ENCODE measurements around the gene FAM204A. TPM values are rescaled to one million over a fixed set of nuclear protein-coding genes. Genes with fewer than 3 reads are reported as not detected.
A peak's percentile ranks its signal among the peaks of the same experiment; 100 is the strongest.

FAM204A gene
- total RNA-seq, 6 experiments from 2014 or later = 50.8 to 69.4 (median 60.6) TPM

DNA sequence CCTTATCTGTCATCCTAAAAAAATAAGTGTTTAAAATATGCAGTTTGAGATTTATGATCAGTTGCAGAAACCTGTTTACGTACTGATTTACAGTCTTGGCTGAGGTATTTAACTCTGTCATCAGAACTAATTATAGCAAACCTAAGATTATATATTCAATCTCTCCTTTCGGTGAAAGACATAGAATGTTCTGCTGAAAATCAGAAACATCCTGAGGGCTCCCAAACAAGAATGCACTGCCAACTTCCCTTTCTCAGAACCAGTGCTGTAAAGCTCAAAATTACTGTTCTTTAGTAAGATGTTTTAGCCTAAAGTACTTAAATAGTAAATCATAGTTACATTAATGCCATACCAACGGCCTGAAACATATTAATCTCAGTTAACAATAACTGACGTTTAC, 34.3 kb downstream of the FAM204A start:
- Mint-ChIP-seq H3K9me3 (no peaks in the 10 kb centered on the region), H3K4me1 (ENCODE audit: low read depth) (peaks cover 32% of the 10 kb centered on the region), H3K27me3 (ENCODE audit: insufficient read depth) (peaks cover 2% of the 10 kb centered on the region; the same call in 1 of the 2 replicates), H3K27ac (peak overlapping the region; percentile 16; the same call in 1 of the 2 replicates), H3K4me3 (no peak overlapping the region), H3K36me3 (ENCODE audit: low read depth) (peaks cover 52% of the 10 kb centered on the region)
- no peak for TF ChIP-seq CTCF (IDR thresholded peaks at IDR 0.05)
- DNase-seq = no peak

- no peak for DNase-seq
- Mint-ChIP-seq H3K4me1 (ENCODE audit: low read depth) (peaks cover 32% of the 10 kb centered on the region), H3K27me3 (ENCODE audit: insufficient read depth) (peaks cover 2% of the 10 kb centered on the region; the same call in 1 of the 2 replicates), H3K27ac (no peak overlapping the region), H3K4me3 (no peak overlapping the region), H3K9me3 (no peaks in the 10 kb centered on the region), H3K36me3 (ENCODE audit: low read depth) (peaks cover 45% of the 10 kb centered on the region)
- TF ChIP-seq CTCF (IDR thresholded peaks at IDR 0.05) = no peak
These were observed 34.9 kb downstream of the FAM204A start for GRCh38 chr10:118307220-118307619.

- H3K36me3 Mint-ChIP-seq (ENCODE audit: low read depth) = peaks cover 40% of the 10 kb centered on the region
- no peak overlapping the region for H3K27ac Mint-ChIP-seq
- H3K4me1 Mint-ChIP-seq (ENCODE audit: low read depth) = peaks cover 17% of the 10 kb centered on the region
- no peak for TF ChIP-seq CTCF (IDR thresholded peaks at IDR 0.05)
- H3K9me3 Mint-ChIP-seq = no peaks in the 10 kb centered on the region
- no peak overlapping the region for H3K4me3 Mint-ChIP-seq
- DNase-seq = no peak
- H3K27me3 Mint-ChIP-seq (ENCODE audit: insufficient read depth) = peaks cover 2% of the 10 kb centered on the region; the same call in 1 of the 2 replicates
These were observed 36.4 kb downstream of the FAM204A start for GRCh38 chr10:118305730-118306129.

GRCh38 chr10:118304521-118304920, 37.6 kb downstream of the FAM204A start:
- no peak for TF ChIP-seq CTCF (IDR thresholded peaks at IDR 0.05)
- Mint-ChIP-seq H3K27ac (no peak overlapping the region), H3K9me3 (no peaks in the 10 kb centered on the region), H3K4me1 (ENCODE audit: low read depth) (peaks cover 6% of the 10 kb centered on the region), H3K27me3 (ENCODE audit: insufficient read depth) (peaks cover 2% of the 10 kb centered on the region; the same call in 1 of the 2 replicates), H3K36me3 (ENCODE audit: low read depth) (peaks cover 34% of the 10 kb centered on the region), H3K4me3 (no peak overlapping the region)
- no peak for DNase-seq

- H3K4me1 Mint-ChIP-seq (ENCODE audit: low read depth) = no peaks in the 10 kb centered on the region
- no peak overlapping the region for H3K27ac Mint-ChIP-seq
These were observed 40.9 kb downstream of the FAM204A start for GRCh38 chr10:118301211-118301610.

More at GRCh38 chr10:118301211-118301610, 40.9 kb downstream of the FAM204A start:
- Mint-ChIP-seq H3K9me3 (no peaks in the 10 kb centered on the region), H3K4me3 (no peak overlapping the region), H3K27me3 (ENCODE audit: insufficient read depth) (peaks cover 2% of the 10 kb centered on the region), H3K36me3 (ENCODE audit: low read depth) (peaks cover 21% of the 10 kb centered on the region)
- no peak for TF ChIP-seq CTCF (IDR thresholded peaks at IDR 0.05)
- no peak for DNase-seq
